HepG2 (cell line): ENCODE measurements around the gene GPR61. TPM values are rescaled to one million over a fixed set of nuclear protein-coding genes. Genes with fewer than 3 reads are reported as not detected.
A peak's percentile ranks its signal among the peaks of the same experiment; 100 is the strongest.

Experiments used
- AGO2 ChIP-seq: fragments of 200-400 bp; formaldehyde crosslinking; optimal IDR thresholded peaks from 2 replicates; pipeline ENCODE3; 2017; ENCODE audit warnings: mild to moderate bottlenecking, low read depth, low read length, moderate library complexity
- AKAP8 ChIP-seq: sonication (generic); formaldehyde crosslinking; IDR thresholded peaks from 2 replicates; pipeline ENCODE4 v1.5.1; 2020; ENCODE audit warnings: mild to moderate bottlenecking, missing genetic modification reagents
- BCLAF1 ChIP-seq: fragments of 450-650 bp; IDR thresholded peaks from 2 replicates; pipeline ENCODE4 v1.6.1; 2017; ENCODE audit warnings: mild to moderate bottlenecking
- CBX2 ChIP-seq, 2 experiments: fragments of 200-600 bp in 1 of 2; sonication (generic); formaldehyde crosslinking in 1 of 2; IDR thresholded peaks; 2 replicates each; pipeline versions ENCODE4 v1.7.0 to v1.8.1; 2018 to 2022; ENCODE audit warnings: low read depth in 2 of 2, low read length in 1 of 2, mild to moderate bottlenecking in 1 of 2, missing genetic modification reagents in 1 of 2
- E2F5 ChIP-seq: sonication (generic); formaldehyde crosslinking; conservative IDR thresholded peaks from 2 replicates; pipeline ENCODE4 v1.4.0; 2020; ENCODE audit warnings: missing genetic modification reagents
- ETV5 ChIP-seq: IDR thresholded peaks from 2 replicates; pipeline ENCODE4 v1.6.1; 2018; ENCODE audit warnings: missing biosample characterization, missing genetic modification reagents, inconsistent platforms, borderline replicate concordance
- KDM3A ChIP-seq: IDR thresholded peaks from 2 replicates; pipeline ENCODE4 v1.6.1; 2018; ENCODE audit warnings: low read depth, missing compliant biosample characterization
- KDM5B ChIP-seq: sonication (generic); formaldehyde crosslinking; IDR thresholded peaks from 2 replicates; pipeline ENCODE4 v1.4.0; 2020; ENCODE audit warnings: missing genetic modification reagents, mild to moderate bottlenecking, borderline replicate concordance
- LCORL ChIP-seq, 2 experiments: fragments of 450-650 bp in 1 of 2; sonication (generic) in 1 of 2; formaldehyde crosslinking in 1 of 2; IDR thresholded peaks; 2 replicates each; pipeline versions ENCODE4 v1.5.0 to v1.6.1; 2017 to 2020; ENCODE audit warnings: antibody characterized with exemption in 1 of 2, missing genetic modification reagents in 1 of 2
- SYNCRIP ChIP-seq: fragments of 200-400 bp; formaldehyde crosslinking; IDR thresholded peaks from 2 replicates; pipeline ENCODE4 v1.6.1; 2018; ENCODE audit warnings: mild to moderate bottlenecking, low read depth, low read length; ENCODE audit not compliant: insufficient read depth
- TRIM22 ChIP-seq: fragments of 450-650 bp; IDR thresholded peaks from 2 replicates; pipeline ENCODE4 v1.6.1; 2017
- ZNF12 ChIP-seq: sonication (generic); formaldehyde crosslinking; IDR thresholded peaks from 2 replicates; pipeline ENCODE4 v1.5.0; 2020; ENCODE audit warnings: missing genetic modification reagents
- ZNF136 ChIP-seq: sonication (generic); formaldehyde crosslinking; IDR thresholded peaks from 2 replicates; pipeline ENCODE4 v1.8.1; 2022; ENCODE audit warnings: low read depth, mild to moderate bottlenecking, moderate library complexity, missing genetic modification reagents
- ZNF496 ChIP-seq: sonication (generic); formaldehyde crosslinking; IDR thresholded peaks from 2 replicates; pipeline ENCODE4 v1.8.1; 2023; ENCODE audit warnings: mild to moderate bottlenecking, moderate library complexity, missing genetic modification reagents; ENCODE audit not compliant: insufficient replicate concordance
- ZNF616 ChIP-seq: sonication (generic); formaldehyde crosslinking; IDR thresholded peaks from 2 replicates; pipeline ENCODE4 v1.5.0; 2020; ENCODE audit warnings: low read depth, mild to moderate bottlenecking, missing genetic modification reagents
- ZNF639 ChIP-seq: conservative IDR thresholded peaks from 2 replicates; pipeline ENCODE4 v1.6.1; 2018; ENCODE audit warnings: missing genetic modification reagents
- ZNF724P ChIP-seq: sonication (generic); formaldehyde crosslinking; IDR thresholded peaks from 2 replicates; pipeline ENCODE4 v1.8.0; 2022; ENCODE audit warnings: missing genetic modification reagents, borderline replicate concordance
- polyA plus RNA-seq, 8 experiments: library from polyadenylated mRNA; depleted of rRNA in 3 of 8; stranded (reverse) in 7 of 8; unstranded in 1 of 8; fragments of >200 nt; fragmentation: Illumina TruSeq in 4 of 8; extraction: Trizol in 4 of 8; gene quantifications; 2 replicates each; pipeline versions ENCODE4 v1.2.1 to v1.2.3, GENCODE V29; 2011 to 2016; ENCODE audit warnings: low read depth in 4 of 8, missing spikeins in 1 of 8, mixed read lengths in 1 of 8; ENCODE audit not compliant: insufficient read depth in 1 of 8
- total RNA-seq, 5 experiments: library from RNA; depleted of rRNA; stranded (reverse); fragments of >200 nt; fragmentation: Illumina TruSeq; extraction: Trizol; gene quantifications; 2 replicates each; pipeline ENCODE4 v1.2.3, GENCODE V29; 2016; ENCODE audit warnings: low read depth in 1 of 5

Gene GPR61
- total and polyA plus RNA-seq, 2 of the 13 experiments (the other 11 are each of a cell fraction or from before 2014, with no cell fraction given): not detected

GRCh38 chr1:109532365-109533136 lies 7.1 kb upstream of the GPR61 start (continued):
- TF ChIP-seq ZNF136 (CRISPR knock-in tag) (no peak), AGO2 (no peak), ZNF724P (CRISPR knock-in tag) (no peak), BCLAF1 (no peak), E2F5 (CRISPR knock-in tag) (no peak), ZNF496 (CRISPR knock-in tag) (no peak), SYNCRIP (no peak), LCORL (IDR thresholded peaks at IDR 0.05) (no peak), LCORL (CRISPR knock-in tag; IDR thresholded peaks at IDR 0.05) (no peak), ZNF12 (CRISPR knock-in tag) (no peak), ZNF616 (CRISPR knock-in tag) (no peak), ETV5 (CRISPR knock-in tag) (peak; percentile 82), CBX2 (IDR thresholded peaks at IDR 0.05; ENCODE audit: low read depth, low read length) (no peak), CBX2 (CRISPR knock-in tag; IDR thresholded peaks at IDR 0.05; ENCODE audit: low read depth) (no peak), ZNF639 (CRISPR knock-in tag) (no peak), KDM5B (0 out of 2 replicates have a peak, but pooled peaks have one; percentile 32), AKAP8 (no peak), TRIM22 (no peak), KDM3A (CRISPR knock-in tag) (0 out of 2 replicates have a peak, but pooled peaks have one; percentile 28)
